ENCODE data around the gene KRT82.

KRT82 gene

DNA sequence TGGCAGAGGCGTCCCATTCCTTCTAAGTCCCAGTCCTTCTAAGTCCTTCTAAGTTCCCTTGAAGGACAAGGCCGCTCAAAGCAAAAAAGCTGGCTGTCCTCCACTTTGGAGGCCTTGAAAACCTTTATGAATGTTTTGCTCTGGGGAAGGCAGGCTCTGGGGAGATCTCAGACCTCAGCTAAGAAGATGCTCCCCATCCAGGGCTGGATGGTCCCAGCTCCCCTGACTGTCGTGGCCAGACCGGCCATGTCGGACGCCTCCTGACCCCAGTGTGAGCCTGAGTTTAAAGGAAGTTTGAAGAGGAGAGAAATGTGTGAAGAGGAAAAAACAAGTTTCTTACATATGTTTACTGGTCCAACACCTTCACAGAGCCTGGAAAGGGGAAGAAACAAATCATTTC is 26.6 kb downstream of the KRT82 start:
- no peak for FAIRE-seq

GRCh38 chr12:52378091-52378490 is 28.0 kb downstream of the KRT82 start:
- no peak for FAIRE-seq

GRCh38 chr12:52377266-52377665 is 28.9 kb downstream of the KRT82 start:
- FAIRE-seq, result no peak

DNA sequence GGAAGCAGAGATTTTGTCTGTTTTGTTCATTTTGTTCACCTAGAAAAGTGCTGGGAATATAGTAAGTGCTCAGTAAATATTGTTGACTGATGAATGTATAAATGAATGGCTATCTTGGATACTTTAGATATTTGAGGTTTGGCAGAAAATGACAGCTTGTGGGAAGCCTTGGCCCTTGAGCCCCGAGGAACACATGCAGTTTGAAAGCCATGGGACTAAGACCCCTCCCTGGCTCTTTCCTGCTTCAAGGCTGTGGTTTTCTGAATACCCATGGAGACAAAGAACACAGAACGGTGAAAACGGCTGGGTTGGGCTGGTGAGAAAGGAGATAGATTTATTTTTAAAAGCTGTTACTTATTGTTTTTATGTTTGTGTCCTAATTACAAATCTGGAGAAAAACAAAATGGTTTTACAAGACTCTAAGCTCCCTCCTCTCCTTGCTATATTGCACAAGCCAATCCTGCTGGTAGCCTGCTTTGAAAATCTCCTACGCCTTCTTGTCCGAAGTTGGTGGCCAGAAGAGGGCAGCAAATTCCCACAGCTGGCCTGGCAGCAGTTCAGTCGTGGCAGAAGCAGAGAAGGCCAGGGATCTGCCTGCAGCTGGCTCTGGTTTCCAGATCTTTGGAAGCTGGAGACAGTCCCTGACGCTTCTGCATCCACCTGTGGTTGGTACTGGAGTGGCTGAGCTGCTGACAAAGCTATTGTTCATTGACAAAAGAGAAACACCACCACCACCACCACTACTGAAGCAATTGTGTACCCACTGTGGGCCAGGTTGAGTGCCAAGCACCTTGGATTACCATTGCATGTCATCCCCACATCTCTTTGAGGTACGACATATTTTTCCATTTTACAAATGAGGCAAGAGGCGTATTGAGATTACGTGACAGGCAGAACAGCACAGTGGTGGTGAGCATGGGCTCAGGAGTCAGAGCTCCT is 33.6 kb downstream of the KRT82 start:
- peak; percentile 76 for FAIRE-seq

GRCh38 chr12:52371716-52372115 is 34.4 kb downstream of the KRT82 start:
- no peak for FAIRE-seq

GRCh38 chr12:52370926-52371608 is 35.1 kb downstream of the KRT82 start:
- FAIRE-seq, result no peak

DNA sequence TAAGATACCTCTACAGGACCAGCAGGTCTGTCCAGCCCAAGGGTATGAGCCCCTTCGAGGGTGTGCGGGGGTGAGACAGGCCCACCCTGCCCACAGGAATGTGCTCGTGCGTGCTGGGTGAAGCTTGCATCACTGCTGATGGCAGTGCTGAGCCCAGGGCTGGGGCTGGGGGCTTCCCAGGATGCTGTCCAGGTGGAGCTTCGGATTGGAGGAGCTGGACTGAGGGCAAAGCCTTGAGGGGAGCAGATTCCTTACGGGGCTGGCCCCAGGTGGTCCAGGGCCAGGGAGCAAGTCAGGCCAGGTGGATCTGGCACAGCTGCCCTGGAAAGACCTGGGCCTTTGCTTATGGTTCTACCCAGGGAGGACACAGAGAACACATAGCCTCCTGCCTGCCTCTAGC is 36.3 kb downstream of the KRT82 start:
- no peak for FAIRE-seq

- no peak for FAIRE-seq
These were observed 36.9 kb downstream of the KRT82 start for GRCh38 chr12:52369211-52369610.

DNA sequence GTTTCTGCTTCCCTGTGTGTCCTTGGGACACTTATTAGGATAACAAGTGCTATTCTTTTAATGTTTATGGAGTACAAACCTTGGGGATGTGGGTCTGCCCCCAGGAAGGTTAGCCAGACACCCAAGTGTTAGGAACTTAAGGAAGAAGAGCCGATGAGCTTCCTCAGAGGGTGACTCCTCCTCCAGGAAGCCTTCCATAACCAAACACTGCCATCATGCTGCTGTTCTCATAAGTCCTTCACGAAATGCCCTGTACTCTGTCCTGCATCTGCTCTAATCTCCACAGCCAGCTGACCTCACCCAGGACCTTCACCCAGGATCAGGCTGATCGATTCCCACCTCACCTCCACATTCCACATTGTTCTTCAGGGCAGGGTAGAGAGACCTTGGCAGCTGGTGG is 37.6 kb downstream of the KRT82 start:
- FAIRE-seq, result no peak

DNA sequence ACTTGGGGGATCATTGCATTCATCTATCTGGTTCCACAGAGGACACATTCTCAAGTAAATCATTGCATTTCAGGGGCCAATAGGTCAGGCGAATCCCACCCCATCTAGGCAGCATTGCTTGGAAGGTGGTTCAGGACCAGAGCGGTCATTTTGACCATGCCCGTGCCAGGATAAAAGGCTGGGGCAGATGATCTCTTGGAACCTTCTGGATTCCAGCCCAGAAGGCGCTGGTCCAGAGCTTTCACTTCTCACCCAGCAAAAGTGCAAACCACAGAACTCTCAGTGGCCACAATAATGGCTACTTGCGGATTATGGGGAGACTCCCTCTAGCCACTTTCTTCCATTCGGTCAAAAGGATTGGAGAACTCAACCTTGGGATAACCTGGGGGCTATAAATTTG is 38.3 kb downstream of the KRT82 start:
- FAIRE-seq, result no peak

GRCh38 chr12:52366738-52367485 is 39.2 kb downstream of the KRT82 start, which contains the start of gene KRT85:
TSS of gene KRT85 (minus strand) at chr12:52367481. CDS start at chr12:52367405, 76 bp downstream.
- FAIRE-seq, result no peak

DNA sequence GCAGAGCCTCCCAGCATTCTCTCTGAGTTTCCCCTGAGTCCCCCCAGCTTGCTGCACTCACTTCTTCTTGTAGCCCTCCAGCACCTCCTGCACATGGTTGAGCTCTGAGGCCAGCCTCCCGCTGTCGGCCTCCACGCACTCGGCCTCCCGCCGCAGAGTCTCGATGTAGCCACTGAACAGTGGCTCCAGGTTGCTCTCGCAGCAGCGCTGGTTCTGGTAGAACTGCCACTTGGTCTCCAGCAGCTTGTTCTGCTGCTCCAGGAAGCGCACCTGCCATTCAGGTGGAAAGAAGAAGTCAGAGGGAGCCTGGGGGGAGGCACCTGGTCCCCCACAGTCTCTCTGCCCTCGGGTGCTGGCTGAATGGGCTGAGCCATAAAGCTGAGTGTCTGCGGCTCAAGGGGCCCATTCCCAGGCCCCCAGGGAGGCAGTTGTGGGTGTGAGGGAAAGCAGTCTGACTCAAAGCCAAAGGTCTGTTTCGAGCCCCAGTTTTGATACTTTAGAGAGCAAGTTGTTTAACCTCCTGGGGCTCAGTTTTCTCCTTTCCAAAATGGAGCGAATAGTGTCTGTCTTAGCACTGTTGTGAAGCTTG is 41.1 kb downstream of the KRT82 start:
- FAIRE-seq, result no peak

- no peak for FAIRE-seq
These were observed 42.1 kb downstream of the KRT82 start for GRCh38 chr12:52364061-52364460.

DNA sequence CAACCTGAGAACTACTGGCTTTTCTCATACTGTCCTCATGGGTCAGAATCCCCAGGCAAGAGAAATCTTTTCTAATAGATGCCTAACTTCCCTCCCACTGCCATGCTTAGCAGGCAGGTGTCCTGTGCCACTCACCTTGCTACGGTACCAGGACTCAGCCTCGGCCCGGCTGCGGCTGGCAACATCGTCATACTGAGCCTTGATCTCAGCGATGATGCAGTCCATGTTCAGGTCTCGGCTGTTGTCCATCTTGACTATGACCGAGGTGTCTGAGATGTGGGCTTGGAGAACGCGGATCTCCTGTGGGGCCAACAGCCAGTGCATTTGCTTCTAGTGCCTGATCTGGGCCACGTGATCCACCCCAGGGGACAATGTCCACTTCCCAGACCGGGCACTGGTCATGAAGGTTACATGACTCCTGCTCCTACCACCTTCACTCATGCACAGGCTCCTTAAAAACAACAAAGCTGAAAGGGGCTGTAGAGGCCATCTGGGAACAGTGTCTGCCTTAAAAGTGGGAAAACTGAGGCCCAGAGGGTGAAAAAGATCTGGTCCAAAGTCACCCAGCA is 42.9 kb downstream of the KRT82 start:
- no peak for FAIRE-seq

DNA sequence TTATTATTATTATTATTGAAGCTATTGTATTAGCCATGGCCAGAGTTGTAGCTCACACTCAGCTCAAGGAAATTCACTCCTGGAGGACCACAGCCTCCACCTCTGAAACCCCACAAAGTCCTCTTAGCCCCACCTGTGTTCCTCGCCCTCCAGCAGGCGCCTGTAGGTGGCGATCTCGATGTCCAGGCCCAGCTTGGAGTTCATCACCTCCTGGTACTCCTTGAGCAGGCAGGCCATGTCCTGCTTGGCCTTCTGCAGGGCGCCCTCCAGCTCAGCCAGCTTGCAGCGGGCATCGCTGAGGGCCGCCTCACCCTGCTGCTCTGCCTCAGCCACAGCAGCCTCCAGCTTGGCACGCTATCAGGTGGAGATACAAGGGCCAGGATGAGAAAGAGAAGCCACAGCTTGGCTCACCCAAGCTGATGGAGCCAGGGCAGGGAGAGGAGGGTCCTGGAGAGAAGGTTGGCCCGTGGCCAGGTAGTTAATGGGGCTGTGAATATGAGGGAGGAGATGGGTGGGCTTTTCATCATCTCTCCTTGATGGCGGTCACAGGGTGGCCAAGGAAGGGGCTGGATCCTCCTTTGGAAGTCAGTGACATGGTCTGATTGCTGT is 43.9 kb downstream of the KRT82 start:
- FAIRE-seq, result no peak

- FAIRE-seq, result no peak
These were observed 44.6 kb downstream of the KRT82 start for GRCh38 chr12:52361553-52361952.

GRCh38 chr12:52360663-52361271 is 45.4 kb downstream of the KRT82 start:
- no peak for FAIRE-seq

DNA sequence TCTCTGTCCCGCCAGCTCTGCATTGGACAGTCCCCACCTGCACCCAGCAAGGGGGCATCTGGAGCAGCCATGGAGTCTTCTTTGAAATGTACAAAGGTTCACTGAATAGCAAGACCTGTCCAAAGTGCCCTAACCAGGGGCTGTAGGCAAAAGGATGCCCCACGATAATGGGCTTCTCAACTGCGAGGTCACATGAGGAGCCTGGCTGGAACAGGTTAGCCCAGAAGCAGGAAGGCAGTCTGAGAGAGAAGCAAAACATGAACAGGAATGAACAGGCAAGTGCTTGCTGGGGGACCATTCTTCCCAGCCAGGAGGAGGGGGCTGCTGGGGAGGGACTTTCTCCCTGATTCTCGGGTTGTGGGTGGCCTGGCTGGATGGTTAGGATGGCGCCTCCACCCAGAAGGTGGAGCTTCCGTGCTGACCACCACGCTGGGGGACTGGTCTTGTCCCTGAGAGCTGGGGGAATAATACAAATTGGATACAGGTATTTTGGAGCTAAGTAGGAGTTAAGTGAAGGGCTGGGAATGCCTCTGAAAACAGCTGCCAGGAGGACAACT is 46.0 kb downstream of the KRT82 start:
- no peak for FAIRE-seq

DNA sequence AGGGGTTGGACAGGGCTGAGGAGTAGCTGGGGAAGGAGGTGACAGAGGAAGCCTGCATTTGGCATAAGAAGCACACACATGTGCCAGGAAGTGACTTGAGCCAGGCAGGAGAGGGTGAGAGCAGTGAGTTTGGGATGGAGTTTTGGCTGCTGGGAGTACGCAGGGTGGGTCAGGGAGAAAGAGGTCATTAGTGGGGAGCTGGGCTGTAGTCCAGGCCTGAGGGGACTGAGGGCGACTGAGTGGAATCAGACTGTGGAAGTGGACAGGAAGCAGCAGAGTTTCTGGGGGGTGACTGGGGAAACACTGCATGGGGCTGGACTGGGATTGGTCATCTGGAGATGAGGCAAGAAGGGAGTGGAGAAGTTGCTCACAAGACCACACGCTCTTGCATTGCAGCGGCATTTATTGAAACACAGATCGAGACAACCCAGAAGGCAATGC is 46.5 kb downstream of the KRT82 start:
- FAIRE-seq, result no peak

GRCh38 chr12:52358575-52359350 is 47.4 kb downstream of the KRT82 start:
- no peak for FAIRE-seq

All from endometrium (tissue), 2 donors.